Peyer's patch (tissue), 4 donors: ENCODE measurements around the gene CNPY1. TPM values are rescaled to one million over a fixed set of nuclear protein-coding genes. Genes with fewer than 3 reads are reported as not detected.

Source experiments
- DNase-seq, 3 donors: peaks; one replicate each; pipeline ENCODE4 v3.0.0-alpha.2; 2017 to 2019
- H3K27ac ChIP-seq, 4 donors: fragments of 200-600 bp; sonication (generic); one replicate each; pipeline ENCODE4 v1.5.1; 2016 to 2019
- H3K27me3 ChIP-seq, 2 donors: fragments of 200-600 bp; sonication (generic); one replicate each; pipeline ENCODE4 v1.5.1; 2019
- H3K36me3 ChIP-seq, 3 donors: fragments of 200-600 bp; sonication (generic); one replicate each; pipeline ENCODE4 v1.5.1; 2016 to 2019
- H3K4me1 ChIP-seq, 4 donors: fragments of 200-600 bp; sonication (generic); one replicate each; pipeline ENCODE4 v1.5.1; 2016 to 2019
- H3K4me3 ChIP-seq, 4 donors: fragments of 200-600 bp; sonication (generic); 1 replicate in 3 of 4; 2 replicates in 1 of 4; pipeline ENCODE4 v1.5.1; 2016 to 2019; ENCODE audit warnings: mild to moderate bottlenecking in 1 of 4
- H3K9me3 ChIP-seq, 4 donors: fragments of 200-600 bp; sonication (generic); one replicate each; pipeline ENCODE4 v1.5.1; 2016 to 2019; ENCODE audit warnings: mild to moderate bottlenecking in 1 of 4
- POLR2A ChIP-seq, 2 donors: fragments of 450-650 bp; IDR thresholded peaks; one replicate each; pipeline ENCODE4 v1.5.1; 2017; ENCODE audit warnings: antibody characterized with exemption in 2 of 2, mild to moderate bottlenecking in 2 of 2, moderate library complexity in 2 of 2
- total RNA-seq, 4 donors: library from RNA; depleted of rRNA; stranded (reverse); fragments of >200 nt; gene quantifications; one replicate each; pipeline ENCODE4 v1.1.0, GENCODE V29; 2016
- TF ChIP-seq, protein P1 (sequence below), 6 experiments: fragments of 450-650 bp in 4 of 6; fragments of 200-600 bp in 2 of 6; sonication (generic) in 1 of 6; IDR thresholded peaks; one replicate each; pipeline ENCODE4 v1.5.1; 2017 to 2019; ENCODE audit warnings: antibody characterized with exemption in 6 of 6, mild to moderate bottlenecking in 3 of 6, moderate library complexity in 1 of 6

The CNPY1 gene
- total RNA-seq, 4 donors from 2014 or later = 0.40 TPM; not detected in 3

DNA sequence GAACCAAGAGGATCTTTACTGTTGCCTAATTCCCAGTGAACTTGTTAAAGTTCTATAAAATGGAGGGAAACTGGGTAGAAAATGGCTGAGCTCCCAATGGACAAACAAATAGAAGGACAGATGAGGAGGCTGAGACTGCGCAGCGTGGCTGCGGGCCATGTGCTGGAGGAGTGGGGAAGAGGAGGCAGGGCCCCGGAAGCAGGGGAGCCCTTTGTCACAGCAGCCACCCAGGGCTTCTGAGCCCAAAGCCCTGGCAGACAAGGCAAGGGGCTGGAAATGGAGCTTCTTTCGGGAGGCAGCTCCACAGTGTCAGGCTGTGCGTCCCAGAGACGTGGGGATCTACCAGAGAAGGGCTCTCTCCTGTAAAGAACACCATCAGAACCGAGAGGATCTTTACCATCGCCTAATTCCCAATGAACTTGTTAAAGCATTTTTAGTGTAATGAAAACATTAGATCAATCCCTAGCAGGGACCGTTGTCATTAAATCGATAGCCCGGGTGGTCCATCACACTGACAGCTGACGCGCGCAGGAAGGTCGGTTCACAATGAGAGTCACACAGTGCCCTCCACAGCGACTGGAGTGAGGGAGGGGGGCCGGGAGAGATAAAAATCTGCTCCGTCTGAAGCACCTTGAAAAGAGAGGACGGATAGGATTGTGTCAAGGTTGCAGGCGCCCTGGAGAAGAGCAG lies 14.0 kb upstream of the CNPY1 start:
- H3K4me1 ChIP-seq = no peaks in the 10 kb centered on the region
- no peaks in the 10 kb centered on the region for H3K36me3 ChIP-seq
- no peak overlapping the region for H3K4me3 ChIP-seq
- H3K27ac ChIP-seq = no peak overlapping the region
- DNase-seq = no peak
- no peaks in the 10 kb centered on the region for H3K27me3 ChIP-seq
- TF ChIP-seq, protein P1, sequence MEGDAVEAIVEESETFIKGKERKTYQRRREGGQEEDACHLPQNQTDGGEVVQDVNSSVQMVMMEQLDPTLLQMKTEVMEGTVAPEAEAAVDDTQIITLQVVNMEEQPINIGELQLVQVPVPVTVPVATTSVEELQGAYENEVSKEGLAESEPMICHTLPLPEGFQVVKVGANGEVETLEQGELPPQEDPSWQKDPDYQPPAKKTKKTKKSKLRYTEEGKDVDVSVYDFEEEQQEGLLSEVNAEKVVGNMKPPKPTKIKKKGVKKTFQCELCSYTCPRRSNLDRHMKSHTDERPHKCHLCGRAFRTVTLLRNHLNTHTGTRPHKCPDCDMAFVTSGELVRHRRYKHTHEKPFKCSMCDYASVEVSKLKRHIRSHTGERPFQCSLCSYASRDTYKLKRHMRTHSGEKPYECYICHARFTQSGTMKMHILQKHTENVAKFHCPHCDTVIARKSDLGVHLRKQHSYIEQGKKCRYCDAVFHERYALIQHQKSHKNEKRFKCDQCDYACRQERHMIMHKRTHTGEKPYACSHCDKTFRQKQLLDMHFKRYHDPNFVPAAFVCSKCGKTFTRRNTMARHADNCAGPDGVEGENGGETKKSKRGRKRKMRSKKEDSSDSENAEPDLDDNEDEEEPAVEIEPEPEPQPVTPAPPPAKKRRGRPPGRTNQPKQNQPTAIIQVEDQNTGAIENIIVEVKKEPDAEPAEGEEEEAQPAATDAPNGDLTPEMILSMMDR (IDR thresholded peaks at IDR 0.05) = no peak
- TF ChIP-seq POLR2A (IDR thresholded peaks at IDR 0.05) = no peak
- no peaks in the 10 kb centered on the region for H3K9me3 ChIP-seq

DNA sequence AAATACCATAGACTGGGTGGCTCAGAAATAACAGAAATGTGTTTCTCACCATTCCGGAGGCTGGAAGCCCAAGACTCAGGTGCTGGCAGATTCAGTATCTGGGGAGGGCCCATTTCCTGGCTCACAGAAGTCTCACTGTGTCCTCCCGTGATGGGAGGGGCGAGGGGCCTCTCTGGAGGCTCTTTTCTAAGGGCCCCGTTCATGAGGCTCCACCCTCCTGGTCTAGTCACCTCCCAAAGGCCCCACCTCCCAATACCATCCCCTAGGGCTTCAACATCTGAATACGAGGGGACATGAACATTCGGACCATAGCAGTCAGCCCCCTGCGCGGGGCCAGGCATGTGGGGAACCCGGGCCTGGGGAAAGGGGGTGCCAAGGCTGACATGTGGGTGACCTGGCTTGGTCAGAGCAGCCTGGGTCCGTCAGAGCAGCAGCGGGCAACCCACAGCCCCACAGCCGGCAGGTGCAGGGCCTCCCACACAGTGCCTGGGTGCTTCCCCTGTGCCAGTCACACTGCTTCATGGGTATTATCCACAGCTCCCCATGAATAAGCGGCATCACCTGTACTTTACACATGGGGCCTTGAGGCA lies 13.3 kb upstream of the CNPY1 start:
- Histone ChIP-seq H3K4me3 (no peak overlapping the region), H3K36me3 (no peaks in the 10 kb centered on the region), H3K27ac (no peak overlapping the region), H3K4me1 (no peaks in the 10 kb centered on the region), H3K9me3 (no peaks in the 10 kb centered on the region), H3K27me3 (no peaks in the 10 kb centered on the region)
- TF ChIP-seq, protein P1 (IDR thresholded peaks at IDR 0.05) = no peak
- no peak for DNase-seq

DNA sequence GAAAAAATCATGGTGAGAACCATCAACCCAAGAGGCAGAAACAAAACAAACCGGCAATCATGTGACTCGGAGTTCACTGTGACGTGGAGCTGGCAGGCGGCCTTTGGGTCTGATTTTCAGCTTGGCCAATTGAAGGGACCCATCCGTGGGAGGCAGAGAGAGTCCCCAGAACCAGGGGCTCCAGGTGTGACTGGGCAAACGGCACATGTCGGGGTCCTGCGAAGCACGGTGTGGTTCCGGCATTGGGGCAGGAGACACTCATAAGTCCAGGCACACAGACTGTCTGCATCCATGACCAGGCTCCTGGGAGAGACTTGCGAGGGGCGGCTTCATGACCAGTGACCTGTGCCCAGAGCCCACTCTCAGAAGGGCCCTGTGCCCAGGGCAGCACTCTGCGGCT lies 12.6 kb upstream of the CNPY1 start:
- H3K4me3 ChIP-seq = no peak overlapping the region
- TF ChIP-seq, protein P1 (IDR thresholded peaks at IDR 0.05) = no peak
- no peak for TF ChIP-seq POLR2A (IDR thresholded peaks at IDR 0.05)
- DNase-seq = no peak
- H3K4me1 ChIP-seq = no peaks in the 10 kb centered on the region
- peaks cover 0 to 3% (median 0%) of the 10 kb centered on the region in 4 donors for H3K9me3 ChIP-seq
- no peaks in the 10 kb centered on the region for H3K36me3 ChIP-seq
- no peaks in the 10 kb centered on the region for H3K27me3 ChIP-seq
- H3K27ac ChIP-seq = no peak overlapping the region

DNA sequence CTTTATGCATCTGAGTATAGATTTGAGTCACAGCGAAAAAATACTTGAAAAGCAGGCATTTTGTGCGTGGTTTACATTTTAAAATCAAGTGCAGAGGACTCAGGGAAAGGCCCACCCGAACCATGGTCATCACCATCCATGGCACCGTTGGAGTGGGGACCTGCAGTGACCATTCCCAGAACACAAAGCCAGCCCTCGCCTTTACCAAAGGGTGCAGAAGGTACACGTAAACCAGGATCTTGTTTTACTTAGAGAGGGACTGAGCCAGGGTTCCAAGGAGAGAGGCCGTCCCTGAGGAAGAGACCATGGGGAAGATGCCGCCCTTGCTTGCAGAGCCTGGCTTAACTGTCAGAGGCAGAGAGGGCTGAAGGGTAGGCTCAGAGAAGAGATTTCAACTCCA lies 12.0 kb upstream of the CNPY1 start:
- H3K27me3 ChIP-seq = no peaks in the 10 kb centered on the region
- H3K27ac ChIP-seq = no peak overlapping the region
- no peak for TF ChIP-seq POLR2A (IDR thresholded peaks at IDR 0.05)
- TF ChIP-seq, protein P1 (IDR thresholded peaks at IDR 0.05) = no peak
- peaks cover 0 to 3% (median 0%) of the 10 kb centered on the region in 4 donors for H3K9me3 ChIP-seq
- DNase-seq = no peak
- H3K4me3 ChIP-seq = no peak overlapping the region
- no peaks in the 10 kb centered on the region for H3K36me3 ChIP-seq
- no peaks in the 10 kb centered on the region for H3K4me1 ChIP-seq

DNA sequence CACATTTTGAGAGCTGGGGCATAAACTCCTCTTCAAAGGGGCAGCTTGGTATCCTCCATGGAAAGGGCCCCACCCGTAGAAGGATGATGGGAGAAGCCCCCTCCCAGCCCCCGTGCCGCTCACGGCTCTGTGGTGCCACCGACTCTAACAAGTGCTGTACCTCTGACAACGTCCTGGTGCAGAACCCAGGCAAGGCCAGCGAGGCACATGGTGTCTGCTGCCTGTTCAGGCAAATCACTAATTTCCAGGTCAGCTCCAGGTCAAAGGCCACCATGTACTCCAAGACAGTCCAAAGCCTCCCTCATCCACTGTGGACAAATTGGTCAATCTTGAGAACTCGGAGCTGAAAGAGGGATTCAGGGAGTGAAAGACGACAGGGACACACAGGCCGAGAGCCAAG lies 11.4 kb upstream of the CNPY1 start:
- no peak for DNase-seq
- Histone ChIP-seq H3K36me3 (no peaks in the 10 kb centered on the region), H3K27ac (no peak overlapping the region), H3K4me1 (no peaks in the 10 kb centered on the region), H3K27me3 (no peaks in the 10 kb centered on the region), H3K4me3 (no peak overlapping the region), H3K9me3 (peaks cover 0 to 3% (median 0%) of the 10 kb centered on the region in 4 donors)
- TF ChIP-seq, protein P1 (IDR thresholded peaks at IDR 0.05) = no peak
- TF ChIP-seq POLR2A (IDR thresholded peaks at IDR 0.05) = no peak
